Activated naive CD8-positive, alpha-beta T cell treated with anti-CD3 and anti-CD28 coated beads for 36 hours (primary cell): Measurements from ENCODE around the gene CA5A. TPM values are rescaled to one million over a fixed set of nuclear protein-coding genes. Genes with fewer than 3 reads are reported as not detected.
"Not testable (repeated sequence)": the region's sequence is repeated elsewhere in the genome, so short reads cannot be mapped to it uniquely, and the experiment has no call there.

Source experiments
- DNase-seq: peaks from one replicate; pipeline ENCODE4 v3.0.0; 2021
- H3K27ac Mint-ChIP-seq: one replicate; pipeline ENCODE4 v1.8.0; 2022; ENCODE audit warnings: mild to moderate bottlenecking, moderate library complexity, mixed read lengths
- H3K27me3 Mint-ChIP-seq: one replicate; pipeline ENCODE4 v1.8.0; 2022; ENCODE audit warnings: mild to moderate bottlenecking, mixed read lengths
- H3K36me3 Mint-ChIP-seq: one replicate; pipeline ENCODE4 v1.8.0; 2021; ENCODE audit warnings: mild to moderate bottlenecking, mixed read lengths
- H3K4me1 Mint-ChIP-seq: one replicate; pipeline ENCODE4 v1.8.0; 2021; ENCODE audit warnings: mixed read lengths
- H3K4me3 Mint-ChIP-seq: one replicate; pipeline ENCODE4 v1.8.0; 2022; ENCODE audit warnings: mild to moderate bottlenecking, moderate library complexity, mixed read lengths
- H3K9me3 Mint-ChIP-seq: one replicate; pipeline ENCODE4 v1.8.0; 2022; ENCODE audit warnings: mixed read lengths
- total RNA-seq, 2 experiments: library from RNA; stranded (reverse); gene quantifications; one replicate each; pipeline ENCODE4 v1.2.3, GENCODE V29; 2021

Gene CA5A
- total RNA-seq, 2 experiments from 2014 or later: not detected

DNA sequence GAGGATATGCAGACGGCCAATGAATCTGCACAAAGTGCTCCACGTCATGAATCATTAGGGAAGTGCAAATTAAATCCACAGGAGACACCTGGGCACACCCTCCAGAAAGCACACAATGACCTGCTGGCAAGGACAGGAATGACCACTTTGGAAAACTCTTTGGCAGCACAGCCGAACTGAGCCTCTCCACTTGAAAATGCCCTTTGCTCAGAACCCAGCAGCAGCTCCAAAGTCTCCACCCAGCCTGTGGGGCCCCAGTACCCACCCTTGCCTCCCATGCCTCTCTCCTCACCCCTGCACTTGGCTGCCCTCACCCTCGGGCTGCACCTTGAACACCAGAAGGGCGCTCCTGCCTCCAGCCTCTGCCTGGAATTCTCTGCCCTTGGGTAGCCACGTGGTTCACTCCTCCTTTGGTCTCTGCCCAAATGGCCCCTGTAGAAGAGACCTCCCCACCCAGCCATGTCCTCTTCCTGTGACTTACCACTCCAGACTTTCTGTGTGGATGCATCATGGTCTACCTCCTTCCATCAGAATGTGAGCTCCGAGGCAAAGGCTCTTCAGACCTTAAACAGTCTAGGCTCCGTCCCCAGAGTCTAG is 50.9 kb downstream of the CA5A start:
- H3K4me1 Mint-ChIP-seq, H3K27me3 Mint-ChIP-seq, H3K4me3 Mint-ChIP-seq, H3K9me3 Mint-ChIP-seq, H3K36me3 Mint-ChIP-seq, H3K27ac Mint-ChIP-seq, DNase-seq: not testable (repeated sequence)

- DNase-seq: no peak
- Mint-ChIP-seq H3K4me3 (no peak overlapping the region), H3K9me3 (peaks cover 7% of the 10 kb centered on the region), H3K4me1 (peaks cover 9% of the 10 kb centered on the region), H3K27ac (no peak overlapping the region), H3K36me3 (no peaks in the 10 kb centered on the region), H3K27me3 (peaks cover 7% of the 10 kb centered on the region)
Measured at GRCh38 chr16:87882436-87883019, 53.8 kb downstream of the CA5A start.

GRCh38 chr16:87881324-87882200 is 54.8 kb downstream of the CA5A start:
- peak overlapping the region; percentile 38 for H3K27ac Mint-ChIP-seq
- H3K9me3 Mint-ChIP-seq: peaks cover 7% of the 10 kb centered on the region
- H3K4me3 Mint-ChIP-seq: no peak overlapping the region
- H3K27me3 Mint-ChIP-seq: peaks cover 7% of the 10 kb centered on the region
- H3K4me1 Mint-ChIP-seq: peaks cover 14% of the 10 kb centered on the region
- no peak for DNase-seq
- H3K36me3 Mint-ChIP-seq: no peaks in the 10 kb centered on the region

DNA sequence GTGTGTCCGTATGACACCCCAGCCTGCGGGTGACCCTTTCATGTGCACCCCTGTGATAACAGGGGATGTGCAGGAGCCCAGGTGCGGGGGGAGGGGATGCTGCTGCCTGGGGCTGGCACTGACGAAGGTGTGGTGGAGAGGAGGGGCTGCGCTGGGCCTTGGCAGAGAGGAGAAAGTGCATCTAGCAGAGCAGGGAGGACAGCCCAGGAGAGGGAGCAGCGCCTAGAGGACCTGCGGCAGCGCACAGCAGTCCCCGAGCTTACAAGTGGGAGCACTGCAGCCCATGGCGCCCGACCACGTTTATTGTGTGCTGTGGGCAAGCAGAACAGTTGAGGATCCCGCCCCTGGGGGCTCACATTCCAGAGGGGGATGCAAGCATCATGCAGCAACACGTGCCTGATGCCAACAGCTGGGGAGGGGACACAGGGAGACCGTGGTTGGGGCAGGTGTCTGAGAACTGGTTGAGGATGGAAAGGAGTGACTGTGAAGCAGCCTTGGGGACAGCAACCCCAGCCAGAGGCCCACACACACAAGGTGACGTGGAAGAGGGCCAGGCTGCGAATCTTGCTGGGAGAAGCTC is 56.1 kb downstream of the CA5A start:
- no peaks in the 10 kb centered on the region for H3K36me3 Mint-ChIP-seq
- H3K4me3 Mint-ChIP-seq: no peak overlapping the region
- peaks cover 7% of the 10 kb centered on the region for H3K27me3 Mint-ChIP-seq
- no peak overlapping the region for H3K27ac Mint-ChIP-seq
- DNase-seq: no peak
- peaks cover 7% of the 10 kb centered on the region for H3K9me3 Mint-ChIP-seq
- H3K4me1 Mint-ChIP-seq: peaks cover 25% of the 10 kb centered on the region

GRCh38 chr16:87879411-87880013 is 56.8 kb downstream of the CA5A start:
- H3K36me3 Mint-ChIP-seq, DNase-seq, H3K9me3 Mint-ChIP-seq, H3K27ac Mint-ChIP-seq, H3K27me3 Mint-ChIP-seq, H3K4me3 Mint-ChIP-seq: not testable (repeated sequence)
- H3K4me1 Mint-ChIP-seq: peaks cover 32% of the 10 kb centered on the region

- Mint-ChIP-seq H3K4me1 (peaks cover 35% of the 10 kb centered on the region), H3K4me3 (no peak overlapping the region), H3K36me3 (no peaks in the 10 kb centered on the region), H3K27me3 (peaks cover 7% of the 10 kb centered on the region), H3K27ac (no peak overlapping the region), H3K9me3 (peaks cover 7% of the 10 kb centered on the region)
- no peak for DNase-seq
Measured at GRCh38 chr16:87878704-87879103, 57.6 kb downstream of the CA5A start.

GRCh38 chr16:87877942-87878507 is 58.3 kb downstream of the CA5A start:
- H3K4me3 Mint-ChIP-seq: no peak overlapping the region
- H3K27ac Mint-ChIP-seq: no peak overlapping the region
- no peaks in the 10 kb centered on the region for H3K36me3 Mint-ChIP-seq
- H3K27me3 Mint-ChIP-seq: peaks cover 7% of the 10 kb centered on the region
- peaks cover 37% of the 10 kb centered on the region for H3K4me1 Mint-ChIP-seq
- peak; percentile 48 for DNase-seq
- peaks cover 7% of the 10 kb centered on the region for H3K9me3 Mint-ChIP-seq

DNA sequence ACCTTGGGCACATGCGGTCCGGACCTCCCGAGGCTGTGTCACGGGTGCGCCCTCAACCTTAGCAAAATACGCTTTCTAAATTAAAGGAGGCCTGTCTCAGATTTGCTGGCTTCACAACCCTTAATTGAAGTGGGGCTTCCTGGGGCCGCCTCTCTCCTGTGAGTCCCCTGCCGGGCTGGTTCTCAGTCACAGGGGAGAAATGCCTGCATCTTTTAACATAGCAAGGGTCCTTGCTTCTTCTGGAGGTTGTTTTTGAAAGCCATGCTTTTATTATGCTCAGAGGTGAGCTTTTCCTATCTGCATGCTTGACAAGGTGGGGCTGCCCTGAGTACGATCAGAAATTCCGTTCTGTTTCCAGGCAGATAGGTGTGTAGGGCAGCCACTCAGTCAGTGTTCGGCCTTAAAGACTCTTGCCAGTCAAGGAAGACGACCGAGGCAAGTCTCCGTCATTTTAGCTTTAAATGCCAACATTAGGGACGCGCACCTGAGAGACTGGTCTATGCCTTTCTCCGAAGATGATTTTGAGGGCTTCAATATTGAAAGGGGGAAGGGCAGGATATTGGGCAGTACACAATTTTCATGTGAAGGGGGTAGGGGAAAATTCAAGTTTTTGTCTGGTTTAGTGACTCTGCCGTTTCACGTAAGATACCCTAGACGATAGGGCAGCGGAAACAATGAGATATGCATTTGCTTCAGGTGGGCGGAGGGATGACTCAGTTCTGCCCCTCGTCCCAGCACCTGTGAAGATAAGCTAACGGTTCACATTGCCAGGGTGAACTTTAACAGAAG is 61.5 kb downstream of the CA5A start:
- Mint-ChIP-seq H3K36me3 (no peaks in the 10 kb centered on the region), H3K4me1 (peaks cover 54% of the 10 kb centered on the region), H3K4me3 (peak overlapping the region; percentile 66), H3K27ac (peak overlapping the region; percentile 93), H3K27me3 (no peaks in the 10 kb centered on the region), H3K9me3 (peaks cover 7% of the 10 kb centered on the region)
- DNase-seq: peak; percentile 88

- H3K36me3 Mint-ChIP-seq: peaks cover 31% of the 10 kb centered on the region
- not testable (repeated sequence) for H3K27me3 Mint-ChIP-seq, DNase-seq, H3K9me3 Mint-ChIP-seq
- H3K27ac Mint-ChIP-seq: peak overlapping the region; percentile 79
- peak overlapping the region; percentile 24 for H3K4me3 Mint-ChIP-seq
- peaks cover 54% of the 10 kb centered on the region for H3K4me1 Mint-ChIP-seq
Measured at GRCh38 chr16:87870418-87871291, 65.7 kb downstream of the CA5A start.

DNA sequence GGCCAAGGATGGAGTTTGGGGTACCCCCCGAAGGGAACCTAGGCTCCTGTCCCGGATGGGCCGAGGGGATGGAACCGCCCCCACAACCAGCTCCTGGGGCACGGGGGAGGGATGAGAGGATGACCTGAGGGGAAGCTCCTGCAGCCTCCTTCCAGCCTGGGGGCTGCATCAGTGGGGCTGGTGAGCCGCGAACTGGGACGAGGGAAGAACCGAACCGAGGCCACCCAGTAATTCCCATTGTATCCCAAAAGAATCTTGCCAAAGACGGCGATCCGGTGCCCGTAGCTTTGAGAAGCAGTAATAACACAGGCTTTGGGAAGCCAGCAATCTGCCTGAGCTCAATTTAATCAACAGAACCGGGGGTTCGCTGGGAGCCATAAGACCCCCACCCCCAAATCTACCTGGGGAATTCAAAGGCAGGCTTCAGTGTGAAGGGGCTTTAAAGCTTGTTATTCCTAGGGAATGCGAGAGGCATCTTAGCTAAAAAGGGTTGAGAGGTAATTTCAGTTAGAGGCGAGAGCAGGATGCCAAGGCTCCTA is 66.4 kb downstream of the CA5A start:
- peaks cover 50% of the 10 kb centered on the region for H3K4me1 Mint-ChIP-seq
- H3K27me3 Mint-ChIP-seq, H3K9me3 Mint-ChIP-seq, DNase-seq: not testable (repeated sequence)
- H3K4me3 Mint-ChIP-seq: peak overlapping the region; percentile 24
- peaks cover 35% of the 10 kb centered on the region for H3K36me3 Mint-ChIP-seq
- peak overlapping the region; percentile 64 for H3K27ac Mint-ChIP-seq

DNA sequence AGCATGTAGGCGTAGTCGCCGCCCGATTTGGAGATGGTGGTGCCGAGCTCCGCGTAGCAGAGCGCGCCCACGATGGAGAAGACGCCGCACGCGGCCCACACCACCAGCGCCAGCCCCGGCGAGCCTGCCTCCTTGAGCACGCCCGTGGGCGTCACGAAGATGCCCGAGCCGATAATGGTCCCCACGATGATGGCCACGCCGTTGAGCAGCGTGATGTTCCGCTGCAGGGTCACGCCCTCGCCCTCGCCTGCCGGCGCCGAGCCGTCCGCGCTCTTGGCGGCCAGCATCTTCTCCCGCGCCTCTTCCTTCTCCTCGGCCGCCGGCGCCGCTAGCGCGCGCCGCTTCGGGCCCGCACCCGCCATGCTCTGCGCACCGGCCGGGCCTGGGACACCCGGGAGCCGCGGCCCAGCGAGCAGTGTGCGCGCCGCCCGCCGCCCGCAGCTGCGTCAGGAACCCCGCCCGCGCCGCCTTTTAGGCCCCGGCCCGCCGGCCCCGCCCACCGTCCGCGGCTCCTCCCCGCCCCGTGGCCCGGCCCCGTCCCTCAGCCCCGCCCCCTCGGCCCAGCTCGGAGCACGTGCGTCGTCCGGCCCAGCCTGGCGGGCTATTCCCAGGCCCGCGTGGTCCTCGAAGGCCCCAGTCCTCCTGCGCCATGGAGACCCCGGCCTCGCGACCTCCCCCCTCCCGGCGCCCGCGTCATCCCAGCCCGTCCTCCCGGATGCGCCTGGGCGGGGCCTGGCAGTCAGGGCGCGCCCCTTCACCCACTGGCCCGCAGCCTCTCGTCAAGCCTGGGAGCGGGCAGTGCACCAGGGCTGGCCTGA is 67.1 kb downstream of the CA5A start, which contains the start of gene SLC7A5:
SLC7A5 (minus strand) TSS at position 447 of the 818 bp plus-strand sequence; CDS start at position 362, 85 bp downstream.
- not testable (repeated sequence) for H3K9me3 Mint-ChIP-seq, H3K27me3 Mint-ChIP-seq
- peaks cover 50% of the 10 kb centered on the region for H3K4me1 Mint-ChIP-seq
- DNase-seq: peak; percentile 92
- peak within 1 kb of the TSS; percentile 98 for H3K27ac Mint-ChIP-seq
- peaks cover 41% of the 10 kb centered on the region for H3K36me3 Mint-ChIP-seq
- peak within 1 kb of the TSS; percentile 92 for H3K4me3 Mint-ChIP-seq

DNA sequence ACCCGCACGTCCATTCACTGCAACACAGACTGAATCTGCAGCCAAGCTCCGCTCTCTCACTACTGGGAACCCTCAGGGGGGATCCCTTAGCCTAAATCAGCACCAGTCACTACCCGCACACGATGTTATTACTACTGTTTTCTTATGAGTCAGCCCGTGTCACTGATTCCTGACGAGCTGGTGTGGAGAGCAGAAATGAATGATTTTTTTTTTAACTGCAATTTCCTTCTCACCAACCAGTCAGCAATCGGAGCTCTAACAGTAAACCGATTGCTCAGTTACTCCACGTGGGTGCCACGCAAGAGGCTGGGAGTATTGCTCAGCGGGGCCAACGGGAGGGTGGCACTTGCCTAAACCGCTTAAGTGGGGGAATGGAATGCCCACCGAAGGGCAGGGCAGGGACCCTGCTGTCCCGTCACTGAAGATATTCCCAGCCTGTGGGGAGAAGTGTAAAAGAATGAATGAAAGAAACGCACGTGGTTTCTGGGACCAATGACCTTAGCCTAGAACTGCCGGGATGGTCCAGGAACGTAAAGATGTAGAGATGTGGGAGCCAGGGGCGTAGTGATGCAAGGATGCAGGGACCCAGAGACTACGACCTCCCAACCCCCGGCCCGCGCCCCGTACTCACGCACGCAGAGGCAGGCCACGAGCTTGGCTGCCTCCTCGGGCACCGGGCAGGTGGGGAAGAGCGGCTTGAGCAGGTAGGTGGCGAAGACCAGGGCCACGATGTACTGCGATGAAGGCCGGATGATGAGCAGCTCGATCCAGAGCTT is 67.9 kb downstream of the CA5A start:
- peak overlapping the region; percentile 92 for H3K4me3 Mint-ChIP-seq
- not testable (repeated sequence) for H3K9me3 Mint-ChIP-seq, H3K27me3 Mint-ChIP-seq
- H3K4me1 Mint-ChIP-seq: peaks cover 54% of the 10 kb centered on the region
- H3K36me3 Mint-ChIP-seq: peaks cover 45% of the 10 kb centered on the region
- peak; percentile 77 for DNase-seq
- H3K27ac Mint-ChIP-seq: peak overlapping the region; percentile 98
